Spleen (tissue), 7 donors: ENCODE results near the gene BFAR.

Experiments
- POLR2A ChIP-seq, 3 donors: fragments of 450-650 bp; IDR thresholded peaks; one replicate each; pipeline ENCODE4 v1.5.1; 2017; ENCODE audit warnings: antibody characterized with exemption in 3 of 3, mild to moderate bottlenecking in 1 of 3
- POLR2AphosphoS5 ChIP-seq, 3 donors: sonication (generic); formaldehyde crosslinking; IDR thresholded peaks; one replicate each; pipeline ENCODE4 v1.5.1; 2017; ENCODE audit warnings: antibody characterized with exemption in 3 of 3
- TF ChIP-seq, protein P1 (sequence below), 11 experiments: fragments of 200-600 bp in 7 of 11; fragments of 450-650 bp in 4 of 11; sonication (generic) in 4 of 11; IDR thresholded peaks in 8 of 11; conservative IDR thresholded peaks in 3 of 11; 1 replicate in 7 of 11; 2 replicates in 4 of 11; pipeline versions ENCODE4 v1.4.0 to v1.8.0; 2016 to 2021; ENCODE audit warnings: antibody characterized with exemption in 11 of 11, inconsistent platforms in 4 of 11, mild to moderate bottlenecking in 1 of 11
- donor health status: DM: no; HTN: no; CAD: no; lungs with moderate emphysema.
- donor health status: DM: no; HTN: no; CAD: no.
- donor health status: DM: no; HTN: no; CAD: no.

DNA sequence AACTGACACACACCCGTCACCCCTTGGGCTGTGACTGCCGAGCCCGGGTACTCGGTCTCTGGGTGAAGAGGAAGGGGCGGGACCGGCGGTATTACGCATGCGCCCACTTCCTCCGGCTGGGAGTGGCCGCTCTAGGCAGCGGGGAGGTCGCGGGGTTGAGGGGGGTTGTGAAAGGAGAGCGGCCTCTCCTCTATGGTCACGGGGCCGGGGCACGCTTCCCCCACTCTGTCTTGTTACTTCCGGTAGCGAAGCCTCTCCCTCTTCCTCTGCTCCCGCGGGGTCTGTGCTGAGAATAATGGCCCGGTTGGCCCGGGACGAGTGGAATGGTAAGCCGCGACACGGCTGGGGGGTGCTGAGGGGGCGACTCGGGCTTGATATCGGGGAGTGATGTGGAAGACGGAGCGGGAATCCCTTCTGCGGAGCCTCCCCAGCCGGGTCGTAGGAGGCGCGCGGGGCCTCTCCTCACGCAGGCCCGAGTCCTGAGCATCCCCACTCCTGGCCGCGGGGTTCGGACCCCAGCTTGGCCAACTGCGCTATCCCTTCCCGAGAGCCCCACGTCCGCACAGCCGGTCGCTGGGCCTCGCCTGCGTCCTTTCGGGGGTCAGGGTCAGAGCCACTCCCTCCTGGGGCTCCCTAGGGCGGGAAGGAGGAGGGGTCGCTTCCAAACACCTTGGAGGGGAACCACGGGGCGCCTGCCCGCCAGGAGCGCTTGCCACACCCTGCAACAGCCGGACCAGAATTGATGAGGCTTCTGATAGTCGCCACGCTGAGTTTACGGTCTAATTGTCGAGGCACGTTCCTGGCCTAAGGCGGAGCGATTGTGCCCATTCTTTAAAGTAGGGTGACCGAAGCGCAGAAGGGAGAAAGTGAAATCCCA is at the start of gene BFAR:
- TF ChIP-seq, protein P1, sequence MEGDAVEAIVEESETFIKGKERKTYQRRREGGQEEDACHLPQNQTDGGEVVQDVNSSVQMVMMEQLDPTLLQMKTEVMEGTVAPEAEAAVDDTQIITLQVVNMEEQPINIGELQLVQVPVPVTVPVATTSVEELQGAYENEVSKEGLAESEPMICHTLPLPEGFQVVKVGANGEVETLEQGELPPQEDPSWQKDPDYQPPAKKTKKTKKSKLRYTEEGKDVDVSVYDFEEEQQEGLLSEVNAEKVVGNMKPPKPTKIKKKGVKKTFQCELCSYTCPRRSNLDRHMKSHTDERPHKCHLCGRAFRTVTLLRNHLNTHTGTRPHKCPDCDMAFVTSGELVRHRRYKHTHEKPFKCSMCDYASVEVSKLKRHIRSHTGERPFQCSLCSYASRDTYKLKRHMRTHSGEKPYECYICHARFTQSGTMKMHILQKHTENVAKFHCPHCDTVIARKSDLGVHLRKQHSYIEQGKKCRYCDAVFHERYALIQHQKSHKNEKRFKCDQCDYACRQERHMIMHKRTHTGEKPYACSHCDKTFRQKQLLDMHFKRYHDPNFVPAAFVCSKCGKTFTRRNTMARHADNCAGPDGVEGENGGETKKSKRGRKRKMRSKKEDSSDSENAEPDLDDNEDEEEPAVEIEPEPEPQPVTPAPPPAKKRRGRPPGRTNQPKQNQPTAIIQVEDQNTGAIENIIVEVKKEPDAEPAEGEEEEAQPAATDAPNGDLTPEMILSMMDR (IDR thresholded peaks at IDR 0.05 in 8 of 11, conservative IDR thresholded peaks at IDR 0.05 in 3 of 11) = no peak
- peak; percentile 99 to 100 (median 100) for TF ChIP-seq POLR2AphosphoS5 (IDR thresholded peaks at IDR 0.05)
- TF ChIP-seq POLR2A (IDR thresholded peaks at IDR 0.05) = peak in 2 of 3 donors; percentile 92 to 98
